Right renal cortex interstitium (tissue), 3 donors: Measurements from ENCODE around the gene GLIS1. TPM values are rescaled to one million over a fixed set of nuclear protein-coding genes. Genes with fewer than 3 reads are reported as not detected.

Experiments used
- DNase-seq, 3 donors: peaks; one replicate each; pipeline ENCODE4 v3.0.0-alpha.2; 2013; ENCODE audit warnings: low read depth in 3 of 3, low spot score in 2 of 3
- polyA plus RNA-seq, 3 donors: library from polyadenylated mRNA; unstranded; fragments of 120-200 nt; gene quantifications; one replicate each; pipeline ENCODE4 v1.2.1, GENCODE V29; 2013; ENCODE audit not compliant: insufficient read length in 3 of 3

GLIS1 gene
- polyA plus RNA-seq, 3 donors = 1.5 to 1.9 (median 1.7) TPM

- DNase-seq = no peak
These were observed 138.4 kb downstream of the GLIS1 start for GRCh38 chr1:53600561-53600960.

DNA sequence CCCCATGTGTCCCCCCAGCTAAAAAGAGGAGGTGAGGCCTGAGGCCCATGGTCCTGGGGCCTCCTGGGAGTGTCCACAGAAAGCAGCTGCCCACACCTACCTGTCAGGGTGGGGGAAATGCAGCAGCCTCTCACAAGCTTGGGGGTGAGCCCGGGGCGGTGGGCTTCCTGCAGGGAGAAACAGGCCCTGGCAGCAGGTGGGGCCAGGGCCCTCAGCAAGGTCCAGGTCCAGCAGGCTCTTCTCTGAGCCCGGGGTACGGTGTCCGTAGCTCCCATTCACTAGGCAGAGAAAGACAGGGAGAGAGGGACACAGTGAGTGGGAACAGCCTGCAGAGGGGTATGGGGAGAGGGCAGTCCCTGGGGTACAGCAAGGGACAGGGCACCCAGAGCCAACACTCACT is 139.0 kb downstream of the GLIS1 start:
- no peak for DNase-seq

DNA sequence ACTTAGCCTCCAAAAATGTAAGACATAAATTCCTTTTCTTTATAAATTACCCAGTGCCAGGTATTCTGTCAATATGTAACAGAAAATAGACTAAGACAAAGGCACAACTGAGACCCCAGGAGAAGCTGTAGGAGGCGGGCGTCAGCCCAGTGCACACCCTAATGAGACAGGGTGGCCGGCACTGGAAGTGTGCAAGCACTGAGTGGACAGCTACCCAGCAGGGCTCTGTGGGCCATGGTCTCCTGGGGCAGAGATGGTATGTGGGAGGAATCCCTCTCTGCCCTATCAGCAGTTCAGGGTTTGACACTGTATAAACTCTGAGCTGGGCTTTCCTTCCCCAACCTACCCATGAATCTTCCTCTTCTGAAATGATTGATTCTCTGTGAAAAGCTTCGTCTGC is 139.5 kb downstream of the GLIS1 start:
- DNase-seq = no peak

DNA sequence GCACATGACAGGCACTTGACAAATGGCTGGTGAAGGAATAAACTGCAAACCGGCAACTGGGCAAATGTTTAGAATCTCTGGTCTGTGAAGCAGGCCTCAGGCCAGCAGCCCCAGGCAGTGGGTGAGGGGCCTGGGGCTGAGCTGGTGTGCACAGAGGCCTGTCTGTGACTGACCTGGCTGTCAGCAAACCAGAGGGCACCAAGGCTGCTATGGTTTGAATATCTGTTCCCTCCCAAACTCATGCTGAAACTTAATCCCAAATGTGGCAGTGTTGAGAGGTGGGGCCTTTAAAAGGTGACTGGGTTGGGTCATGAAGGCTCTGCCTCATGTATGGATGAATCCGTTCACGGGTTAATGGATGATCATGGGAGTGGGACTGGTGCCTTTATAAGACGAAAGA is 140.0 kb downstream of the GLIS1 start:
- DNase-seq = no peak

GRCh38 chr1:53595906-53596305 is 143.1 kb downstream of the GLIS1 start:
- DNase-seq = no peak

DNA sequence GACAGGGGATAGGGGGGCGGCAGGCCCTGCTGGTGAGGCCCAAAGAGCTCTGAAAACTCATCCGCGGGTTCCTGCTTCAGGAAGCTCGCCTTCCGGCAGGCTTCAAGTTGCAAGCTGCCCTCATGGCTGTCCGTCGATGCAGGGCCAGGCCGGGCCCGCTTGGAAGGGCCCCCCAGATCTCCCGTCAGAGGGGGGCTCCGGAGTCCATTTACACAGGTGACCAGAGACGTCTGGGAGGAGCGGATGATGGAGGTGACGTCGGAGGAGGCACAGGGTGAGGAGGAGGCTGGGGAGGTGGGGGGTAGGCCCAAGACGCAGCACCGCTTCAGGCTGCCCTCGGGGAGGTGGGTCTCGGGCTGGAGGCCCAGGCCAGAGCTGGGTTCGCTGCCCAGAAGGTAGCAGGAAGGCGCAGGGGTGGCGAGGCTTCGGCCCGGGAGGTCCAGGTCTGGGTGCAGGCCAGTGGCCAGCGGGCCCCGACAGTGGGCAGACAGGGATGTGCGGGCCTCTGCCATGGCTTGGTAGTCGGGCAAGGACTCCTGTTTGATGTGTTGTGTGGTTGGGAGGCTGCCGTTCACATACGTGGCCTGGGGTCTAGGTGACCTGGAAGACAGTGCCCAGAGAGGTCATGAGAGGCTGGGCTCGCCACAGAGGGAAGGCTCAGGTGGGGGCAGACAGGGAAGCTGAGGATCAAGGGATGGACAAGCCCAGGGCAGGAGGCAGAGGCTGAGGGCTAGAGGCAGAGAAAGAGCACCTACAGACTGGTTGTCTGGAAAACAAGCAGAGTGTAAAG is 144.4 kb downstream of the GLIS1 start:
- no peak for DNase-seq

GRCh38 chr1:53593758-53594380 is 145.1 kb downstream of the GLIS1 start:
- DNase-seq = no peak

GRCh38 chr1:53592985-53593757 is 145.8 kb downstream of the GLIS1 start:
- no peak for DNase-seq

DNA sequence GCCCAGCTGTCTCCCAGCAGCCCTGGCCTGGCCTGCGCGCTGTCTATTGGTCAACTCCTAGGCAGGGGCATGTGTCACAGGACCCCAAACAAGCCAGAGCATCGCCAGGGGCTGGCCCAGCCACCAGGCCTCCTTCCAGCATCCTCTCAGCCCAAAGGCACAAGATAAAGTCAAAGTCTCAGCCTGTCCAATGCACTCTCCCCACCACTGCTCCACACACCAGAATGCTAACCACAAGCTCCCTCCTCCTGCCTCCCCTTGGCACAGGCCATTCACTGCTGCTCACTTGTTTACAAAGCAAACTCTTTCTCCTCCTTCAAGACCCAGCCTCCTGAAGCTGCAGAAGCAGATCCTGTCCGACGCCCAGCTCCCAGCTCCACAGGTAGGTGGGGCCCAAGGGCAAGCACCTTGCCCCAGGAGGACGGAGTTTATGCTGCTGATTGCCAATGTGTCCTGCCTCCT is 146.4 kb downstream of the GLIS1 start:
- DNase-seq = no peak

GRCh38 chr1:53591924-53592323 is 147.0 kb downstream of the GLIS1 start:
- no peak for DNase-seq

GRCh38 chr1:53590531-53591515 is 148.1 kb downstream of the GLIS1 start:
- DNase-seq = no peak

GRCh38 chr1:53590104-53590503 is 148.9 kb downstream of the GLIS1 start:
- no peak for DNase-seq

- no peak for DNase-seq
These were observed 149.7 kb downstream of the GLIS1 start for GRCh38 chr1:53589043-53589887.

DNA sequence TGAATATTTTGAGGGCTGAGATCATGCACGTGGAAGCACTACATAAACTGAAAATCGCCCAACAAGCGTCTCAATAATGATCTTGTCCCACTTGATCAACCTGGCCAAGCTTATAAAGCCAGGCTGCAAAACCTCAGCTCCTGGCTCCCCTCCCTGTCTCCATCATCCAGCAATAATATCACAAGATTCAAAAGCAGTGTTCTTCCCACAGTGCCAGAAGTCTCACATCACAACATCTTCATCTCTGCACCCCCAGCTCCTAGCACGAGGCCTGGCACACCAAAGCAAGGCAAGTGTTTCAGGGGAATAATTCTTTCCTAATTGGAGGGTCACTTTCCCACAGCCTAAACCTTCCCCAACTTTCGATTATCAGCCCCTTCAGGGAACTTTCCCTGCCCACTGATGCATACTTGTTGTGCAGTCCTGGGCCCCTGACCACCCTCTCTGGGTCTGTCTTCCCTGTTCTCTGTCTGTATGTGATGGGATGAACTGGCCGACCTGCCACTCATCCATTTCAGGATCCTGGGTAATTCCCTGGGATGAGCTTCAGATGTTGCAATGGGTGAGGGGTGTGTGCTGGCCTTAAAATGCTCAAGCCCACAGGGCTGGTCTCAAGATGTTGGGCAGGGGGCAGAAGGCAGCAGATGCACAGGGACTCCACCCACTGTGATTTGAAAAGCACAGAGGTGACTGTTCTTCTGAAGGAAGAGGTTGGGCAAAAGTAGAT is 150.7 kb downstream of the GLIS1 start:
- DNase-seq = no peak

- DNase-seq = no peak
These were observed 151.5 kb downstream of the GLIS1 start for GRCh38 chr1:53587252-53587988.

GRCh38 chr1:53586765-53587164 is 152.2 kb downstream of the GLIS1 start:
- DNase-seq = no peak

GRCh38 chr1:53585565-53585964 is 153.4 kb downstream of the GLIS1 start:
- DNase-seq = no peak

DNA sequence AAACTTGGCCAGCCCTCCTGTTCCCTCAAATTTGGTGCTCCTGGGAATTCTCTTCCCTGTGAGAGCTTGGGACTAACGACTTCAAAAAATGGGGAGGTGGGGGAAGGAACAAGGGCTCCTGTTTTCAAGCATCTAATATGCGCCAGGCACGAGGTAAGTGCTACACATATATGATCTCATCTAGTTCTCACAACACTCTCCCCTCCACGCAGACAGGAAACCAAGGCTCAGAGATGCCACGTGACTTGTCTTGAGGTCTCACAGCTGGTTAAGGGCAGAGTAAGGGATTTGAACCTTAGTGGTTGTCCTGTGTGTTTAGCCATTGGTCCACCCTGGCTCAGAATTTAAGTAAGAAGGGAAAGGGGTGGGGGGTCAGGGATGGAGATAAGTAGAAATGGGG is 153.8 kb downstream of the GLIS1 start:
- DNase-seq = no peak
